ENCODE measurements around the gene NEUROD2.
"Not testable (repeated sequence)": the region's sequence is repeated elsewhere in the genome, so short reads cannot be mapped to it uniquely, and the experiment has no call there.

- not testable (repeated sequence) for TF ChIP-seq CTCF (IDR thresholded peaks at IDR 0.05; ENCODE audit: low read length); EZH2 (optimal IDR thresholded peaks at IDR 0.05; ENCODE audit: low read depth, low read length); EZH2phosphoT487 (IDR thresholded peaks at IDR 0.05; ENCODE audit: low read length)
Measured at GRCh38 chr17:39590180-39590579, 17.5 kb downstream of the NEUROD2 start.

Measured in MM.1S (cell line).